ENCODE results near the gene ZNF787. TPM values are rescaled to one million over a fixed set of nuclear protein-coding genes. Genes with fewer than 3 reads are reported as not detected.

The ZNF787 gene
- total and polyA plus RNA-seq, 2 of the 13 experiments (the other 11 are each of a cell fraction or from before 2014, with no cell fraction given): 15.1 to 42.8 TPM

DNA sequence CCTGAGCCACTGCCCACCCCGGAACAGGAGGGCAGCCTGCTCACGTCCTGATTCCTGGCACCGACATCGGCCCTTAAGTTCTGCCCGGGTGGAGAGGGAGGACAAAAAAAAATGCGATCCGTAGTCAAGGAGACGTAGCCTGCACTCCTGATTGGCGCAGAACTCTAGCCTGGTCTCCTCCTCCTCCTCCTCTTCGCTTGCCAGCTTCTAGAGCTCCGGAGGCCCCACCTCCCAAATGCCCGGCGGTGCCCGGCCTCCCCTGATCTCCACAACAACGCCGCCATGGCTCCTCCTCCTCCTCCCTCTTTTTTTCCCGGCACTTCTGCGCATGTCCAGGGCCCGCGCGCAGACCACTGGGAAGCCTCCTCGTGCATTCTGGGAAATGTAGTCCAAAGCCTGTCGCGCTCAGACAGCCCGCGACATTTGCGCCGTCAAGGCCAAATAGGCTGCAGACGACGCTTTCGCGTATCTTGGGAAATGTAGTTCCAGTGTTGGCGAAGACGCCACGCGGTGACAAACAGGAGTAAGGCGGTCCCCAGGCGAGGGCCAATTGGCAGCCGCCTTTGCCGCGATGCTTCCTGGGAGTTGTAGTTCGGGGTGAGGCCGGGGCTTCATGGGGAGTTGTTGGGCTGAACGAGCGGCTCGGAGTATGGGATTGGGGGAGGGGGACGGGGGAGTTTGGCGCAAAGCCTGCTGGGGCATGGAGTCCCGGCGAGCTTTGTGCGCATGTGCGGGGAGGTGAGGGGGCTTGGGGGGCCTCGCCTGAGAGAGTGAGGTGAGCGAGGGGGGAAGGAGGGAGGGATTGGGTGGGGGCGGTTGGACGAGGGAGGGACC is 19.7 kb upstream of the ZNF787 start, which contains the start of gene ZNF444 (continued):
- TF ChIP-seq, protein P1, sequence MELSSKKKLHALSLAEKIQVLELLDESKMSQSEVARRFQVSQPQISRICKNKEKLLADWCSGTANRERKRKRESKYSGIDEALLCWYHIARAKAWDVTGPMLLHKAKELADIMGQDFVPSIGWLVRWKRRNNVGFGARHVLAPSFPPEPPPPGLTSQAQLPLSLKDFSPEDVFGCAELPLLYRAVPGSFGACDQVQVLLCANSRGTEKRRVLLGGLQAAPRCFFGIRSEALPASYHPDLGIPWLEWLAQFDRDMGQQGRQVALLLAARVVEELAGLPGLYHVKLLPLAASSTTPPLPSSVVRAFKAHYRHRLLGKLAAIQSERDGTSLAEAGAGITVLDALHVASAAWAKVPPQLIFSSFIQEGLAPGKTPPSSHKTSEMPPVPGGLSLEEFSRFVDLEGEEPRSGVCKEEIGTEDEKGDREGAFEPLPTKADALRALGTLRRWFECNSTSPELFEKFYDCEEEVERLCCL (CRISPR knock-in tag; IDR thresholded peaks at IDR 0.05; ENCODE audit: borderline replicate concordance): no peak
- TF ChIP-seq NR2C2 (CRISPR knock-in tag; IDR thresholded peaks at IDR 0.05; ENCODE audit: borderline replicate concordance) (peak; percentile 88), ZNF331 (CRISPR knock-in tag; IDR thresholded peaks at IDR 0.05) (peak; percentile 64; the same call in 1 of the 2 replicates), ZNF333 (CRISPR knock-in tag; IDR thresholded peaks at IDR 0.05; ENCODE audit: borderline replicate concordance) (no peak; the same call in 1 of the 2 replicates), ZNF782 (CRISPR knock-in tag; IDR thresholded peaks at IDR 0.05; ENCODE audit: borderline replicate concordance) (no peak), GABPB1 (CRISPR knock-in tag; IDR thresholded peaks at IDR 0.05) (peak; percentile 90), ZNF446 (CRISPR knock-in tag; IDR thresholded peaks at IDR 0.05) (no peak), JUNB (CRISPR knock-in tag; IDR thresholded peaks at IDR 0.05; ENCODE audit: borderline replicate concordance) (no peak), TSC22D2 (CRISPR knock-in tag; IDR thresholded peaks at IDR 0.05; ENCODE audit: borderline replicate concordance) (0 out of 2 replicates have a peak, but pooled peaks have one; percentile 44), RORA (CRISPR knock-in tag; IDR thresholded peaks at IDR 0.05) (no peak), PHF8 (CRISPR knock-in tag; IDR thresholded peaks at IDR 0.05) (no peak), ZNF414 (CRISPR knock-in tag; IDR thresholded peaks at IDR 0.05) (peak; percentile 62; the same call in 1 of the 2 replicates), DNMT1 (CRISPR knock-in tag; IDR thresholded peaks at IDR 0.05) (no peak), ZMYM4 (CRISPR knock-in tag; IDR thresholded peaks at IDR 0.05) (peak; percentile 32; the same call in 1 of the 2 replicates), HIVEP1 (CRISPR knock-in tag; IDR thresholded peaks at IDR 0.05) (no peak), ZBTB3 (CRISPR knock-in tag; IDR thresholded peaks at IDR 0.05; ENCODE audit: borderline replicate concordance, low read depth) (no peak), ZNF549 (CRISPR knock-in tag; IDR thresholded peaks at IDR 0.05) (no peak), YY1 (IDR thresholded peaks at IDR 0.05; ENCODE audit: insufficient read depth, insufficient replicate concordance, low read depth, low read length) (peak; percentile 90), ZBTB7B (CRISPR knock-in tag; IDR thresholded peaks at IDR 0.05) (no peak), MLLT10 (CRISPR knock-in tag; IDR thresholded peaks at IDR 0.05) (no peak), FOXA1 (IDR thresholded peaks at IDR 0.05) (no peak), FOXA1 (CRISPR knock-in tag; IDR thresholded peaks at IDR 0.05) (no peak)
- TF ChIP-seq, protein P2, sequence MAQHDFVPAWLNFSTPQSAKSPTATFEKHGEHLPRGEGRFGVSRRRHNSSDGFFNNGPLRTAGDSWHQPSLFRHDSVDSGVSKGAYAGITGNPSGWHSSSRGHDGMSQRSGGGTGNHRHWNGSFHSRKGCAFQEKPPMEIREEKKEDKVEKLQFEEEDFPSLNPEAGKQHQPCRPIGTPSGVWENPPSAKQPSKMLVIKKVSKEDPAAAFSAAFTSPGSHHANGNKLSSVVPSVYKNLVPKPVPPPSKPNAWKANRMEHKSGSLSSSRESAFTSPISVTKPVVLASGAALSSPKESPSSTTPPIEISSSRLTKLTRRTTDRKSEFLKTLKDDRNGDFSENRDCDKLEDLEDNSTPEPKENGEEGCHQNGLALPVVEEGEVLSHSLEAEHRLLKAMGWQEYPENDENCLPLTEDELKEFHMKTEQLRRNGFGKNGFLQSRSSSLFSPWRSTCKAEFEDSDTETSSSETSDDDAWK (CRISPR knock-in tag; IDR thresholded peaks at IDR 0.05): no peak
- TF ChIP-seq, protein P3, sequence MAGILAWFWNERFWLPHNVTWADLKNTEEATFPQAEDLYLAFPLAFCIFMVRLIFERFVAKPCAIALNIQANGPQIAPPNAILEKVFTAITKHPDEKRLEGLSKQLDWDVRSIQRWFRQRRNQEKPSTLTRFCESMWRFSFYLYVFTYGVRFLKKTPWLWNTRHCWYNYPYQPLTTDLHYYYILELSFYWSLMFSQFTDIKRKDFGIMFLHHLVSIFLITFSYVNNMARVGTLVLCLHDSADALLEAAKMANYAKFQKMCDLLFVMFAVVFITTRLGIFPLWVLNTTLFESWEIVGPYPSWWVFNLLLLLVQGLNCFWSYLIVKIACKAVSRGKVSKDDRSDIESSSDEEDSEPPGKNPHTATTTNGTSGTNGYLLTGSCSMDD (CRISPR knock-in tag; IDR thresholded peaks at IDR 0.05): no peak
- TF ChIP-seq, protein P4, sequence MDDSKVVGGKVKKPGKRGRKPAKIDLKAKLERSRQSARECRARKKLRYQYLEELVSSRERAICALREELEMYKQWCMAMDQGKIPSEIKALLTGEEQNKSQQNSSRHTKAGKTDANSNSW (CRISPR knock-in tag; IDR thresholded peaks at IDR 0.05; ENCODE audit: borderline replicate concordance): no peak

Data from HepG2 (cell line).